Right ventricle myocardium superior (tissue), 1 donor: ENCODE results near the gene KLHL6. TPM values are rescaled to one million over a fixed set of nuclear protein-coding genes. Genes with fewer than 3 reads are reported as not detected.
"Not testable (repeated sequence)": the region's sequence is repeated elsewhere in the genome, so short reads cannot be mapped to it uniquely, and the experiment has no call there.

Source experiments
- ATAC-seq: fragments of 200-7000 bp; cut with Tn5 transposase; one replicate; pipeline ENCODE4 v1.9.1; 2020; ENCODE audit warnings: mild to moderate bottlenecking; ENCODE audit not compliant: poor library complexity
- DNase-seq: peaks from one replicate; pipeline ENCODE4 v3.0.0-alpha.2; 2020
- intact Hi-C: fragments of 100-400 bp; cut with DNase I; formaldehyde crosslinking; loops from one replicate; pipeline ENCODE4 v1.11.2; 2022
- total RNA-seq: library from RNA; stranded (reverse); fragmentation: NEBNext Ultra II Directional; extraction: Animal tissue kit (Norgen Biotek cat#: 25700); gene quantifications from one replicate; pipeline ENCODE4 v1.2.1, GENCODE V29; 2021
- donor health status: DM: no; HTN: yes; CAD: no; lungs with severe emphysema.

The KLHL6 gene
- total RNA-seq, 1 donor from 2014 or later, result 0.65 TPM

GRCh38 chr3:183515968-183516851 is 39.3 kb downstream of the KLHL6 start:
- DNase-seq (no peak), ATAC-seq (peak; percentile 31)
- intact Hi-C loops, result no loop called here

- intact Hi-C loops, result no loop called here
- no peak for ATAC-seq
- no peak for DNase-seq
Measured at GRCh38 chr3:183514021-183514420, 41.5 kb downstream of the KLHL6 start.

GRCh38 chr3:183513046-183513706 is 42.3 kb downstream of the KLHL6 start:
- DNase-seq (no peak), ATAC-seq (no peak)
- intact Hi-C loops, result no loop called here

GRCh38 chr3:183511286-183512131 is 44.0 kb downstream of the KLHL6 start:
- DNase-seq, intact Hi-C loops, ATAC-seq: not testable (repeated sequence)

- intact Hi-C loops, result loop anchor here (10.0 kb wide), 1 partner anchor 126 kb away; the partner anchor contains the start of gene KLHL24
- no peak for ATAC-seq
- DNase-seq, result no peak
Measured at GRCh38 chr3:183508821-183509220, 46.7 kb downstream of the KLHL6 start.

- ATAC-seq (no peak), DNase-seq (no peak)
- intact Hi-C loops, result loop anchor here (10.0 kb wide), 1 partner anchor 127 kb away; the partner anchor contains the start of gene KLHL24
Measured at GRCh38 chr3:183507551-183507950, 48.0 kb downstream of the KLHL6 start.

GRCh38 chr3:183506674-183507320 is 48.7 kb downstream of the KLHL6 start:
- ATAC-seq, result no peak
- intact Hi-C loops, result loop anchor here (10.0 kb wide), 1 partner anchor 128 kb away; the partner anchor contains the start of gene KLHL24

GRCh38 chr3:183504597-183504996 is 50.9 kb downstream of the KLHL6 start:
- ATAC-seq (no peak), DNase-seq (no peak)
- intact Hi-C loops, result loop anchor here (10.0 kb wide), 1 partner anchor 130 kb away; the partner anchor contains the start of gene KLHL24

More at GRCh38 chr3:183506674-183507320, 48.7 kb downstream of the KLHL6 start:
- DNase-seq, result no peak

- DNase-seq, result no peak
- intact Hi-C loops, result loop anchor here (2.0 to 10.0 kb wide), 2 partner anchors 131 to 265 kb away; partner anchors contain the start of gene KLHL24
- ATAC-seq, result peak; percentile 52
Measured at GRCh38 chr3:183503746-183504145, 51.8 kb downstream of the KLHL6 start.

GRCh38 chr3:183502237-183503181 is 53.0 kb downstream of the KLHL6 start:
- ATAC-seq, result peak; percentile 91
- intact Hi-C loops, result loop anchor here (2.0 to 10.0 kb wide), 2 partner anchors 132 to 266 kb away; partner anchors contain the start of gene KLHL24
- peak; percentile 52 for DNase-seq

GRCh38 chr3:183500981-183501704 is 54.4 kb downstream of the KLHL6 start:
- intact Hi-C loops, result loop anchor here (10.0 kb wide), 1 partner anchor 134 kb away; the partner anchor contains the start of gene KLHL24
- no peak for DNase-seq
- no peak for ATAC-seq

GRCh38 chr3:183500319-183500718 is 55.2 kb downstream of the KLHL6 start:
- ATAC-seq (no peak), DNase-seq (no peak)
- intact Hi-C loops, result loop anchor here (10.0 kb wide), 1 partner anchor 134 kb away; the partner anchor contains the start of gene KLHL24

- no peak for DNase-seq
- intact Hi-C loops, result no loop called here
- no peak for ATAC-seq
Measured at GRCh38 chr3:183498634-183499033, 56.9 kb downstream of the KLHL6 start.

GRCh38 chr3:183497313-183497712 is 58.2 kb downstream of the KLHL6 start:
- ATAC-seq (no peak), DNase-seq (no peak)
- intact Hi-C loops, result no loop called here

- ATAC-seq, result no peak
- intact Hi-C loops, result no loop called here
- DNase-seq, result no peak
Measured at GRCh38 chr3:183496311-183496710, 59.2 kb downstream of the KLHL6 start.

- intact Hi-C loops, result no loop called here
- no peak for ATAC-seq
- DNase-seq, result no peak
Measured at GRCh38 chr3:183494341-183494740, 61.2 kb downstream of the KLHL6 start.
